WTC11 (cell line): ENCODE measurements around the gene OCSTAMP. TPM values are rescaled to one million over a fixed set of nuclear protein-coding genes. Genes with fewer than 3 reads are reported as not detected.

ENCODE experiments used
- ATAC-seq: fragments of 200-7000 bp; cut with Tn5 transposase; 2 replicates; pipeline ENCODE4 v1.10.0; 2021; ENCODE audit warnings: mild to moderate bottlenecking, moderate library complexity
- CTCF ChIA-PET: fragments of 300-600 bp; sonication (Branson Sonifier 250); formaldehyde crosslinking; loops from one replicate; lab custom pipeline; 2021; ENCODE audit warnings: antibody characterized with exemption; lab: Charles Lee
- POLR2A ChIA-PET: fragments of 350-600 bp; sonication (Branson Sonifier 250); formaldehyde crosslinking; loops from one replicate; lab custom pipeline; 2021; ENCODE audit warnings: antibody characterized with exemption; lab: Charles Lee
- DNase-seq: peaks from one replicate; pipeline ENCODE4 v3.0.0; 2021; ENCODE audit warnings: low spot score
- H3K27ac Mint-ChIP-seq: 2 replicates; pipeline ENCODE4 v1.8.0; 2021; ENCODE audit warnings: mixed read lengths
- H3K27me3 Mint-ChIP-seq: 2 replicates; pipeline ENCODE4 v1.8.0; 2021; ENCODE audit warnings: low read depth, mild to moderate bottlenecking, moderate library complexity, mixed read lengths
- H3K36me3 Mint-ChIP-seq: 2 replicates; pipeline ENCODE4 v1.8.0; 2021; ENCODE audit warnings: mixed read lengths
- H3K4me1 Mint-ChIP-seq: 2 replicates; pipeline ENCODE4 v1.8.0; 2022; ENCODE audit warnings: mixed read lengths
- H3K4me3 Mint-ChIP-seq: 2 replicates; pipeline ENCODE4 v1.8.0; 2021; ENCODE audit warnings: mild to moderate bottlenecking, moderate library complexity, mixed read lengths
- H3K9me3 Mint-ChIP-seq: 2 replicates; pipeline ENCODE4 v1.8.0; 2021; ENCODE audit warnings: mixed read lengths
- ATF2 ChIP-seq: sonication (generic); formaldehyde crosslinking; IDR thresholded peaks from 2 replicates; pipeline ENCODE4 v1.8.1; 2022; ENCODE audit warnings: low read depth, missing genetic modification reagents, borderline replicate concordance
- CTCF ChIP-seq: fragments of 200-600 bp; IDR thresholded peaks from 2 replicates; pipeline ENCODE4 v1.8.0; 2022; ENCODE audit warnings: antibody characterized with exemption
- EMX1 ChIP-seq: fragments of 250-450 bp; sonication (Bioruptor Pico); IDR thresholded peaks from 2 replicates; pipeline ENCODE4 v1.8.0; 2021; ENCODE audit warnings: mild to moderate bottlenecking
- FOXP1 ChIP-seq: sonication (generic); formaldehyde crosslinking; IDR thresholded peaks from 2 replicates; pipeline ENCODE4 v1.8.0; 2022; ENCODE audit warnings: missing genetic modification reagents, mild to moderate bottlenecking, moderate library complexity, borderline replicate concordance
- IRF1 ChIP-seq: sonication (generic); formaldehyde crosslinking; IDR thresholded peaks from 2 replicates; pipeline ENCODE4 v1.8.0; 2023; ENCODE audit warnings: missing genetic modification reagents
- IRF2 ChIP-seq: sonication (generic); formaldehyde crosslinking; IDR thresholded peaks from 2 replicates; pipeline ENCODE4 v1.8.0; 2022; ENCODE audit warnings: low read depth, missing genetic modification reagents, borderline replicate concordance
- JAZF1 ChIP-seq: fragments of 250-450 bp; sonication (Bioruptor Pico); IDR thresholded peaks from 2 replicates; pipeline ENCODE4 v1.9.0; 2021; ENCODE audit warnings: moderate library complexity, mild to moderate bottlenecking, inconsistent platforms
- JUN ChIP-seq: sonication (generic); formaldehyde crosslinking; IDR thresholded peaks from 2 replicates; pipeline ENCODE4 v1.8.0; 2023; ENCODE audit warnings: mild to moderate bottlenecking, missing genetic modification reagents
- KAT7 ChIP-seq: sonication (generic); formaldehyde crosslinking; IDR thresholded peaks from 2 replicates; pipeline ENCODE4 v1.8.1; 2023; ENCODE audit warnings: missing genetic modification reagents, mild to moderate bottlenecking, borderline replicate concordance
- MXD4 ChIP-seq: fragments of 250-450 bp; sonication (Bioruptor Pico); IDR thresholded peaks from 2 replicates; pipeline ENCODE4 v1.8.0; 2021; ENCODE audit warnings: mild to moderate bottlenecking, moderate library complexity, borderline replicate concordance
- MYBL2 ChIP-seq: sonication (generic); formaldehyde crosslinking; IDR thresholded peaks from 2 replicates; pipeline ENCODE4 v1.8.1; 2023; ENCODE audit warnings: mild to moderate bottlenecking, moderate library complexity, missing genetic modification reagents
- NR3C1 ChIP-seq: sonication (generic); formaldehyde crosslinking; conservative IDR thresholded peaks from 2 replicates; pipeline ENCODE4 v1.8.1; 2023; ENCODE audit warnings: low read depth, mild to moderate bottlenecking, missing genetic modification reagents
- OVOL2 ChIP-seq: fragments of 250-450 bp; sonication (Bioruptor Pico); IDR thresholded peaks from 2 replicates; pipeline ENCODE4 v1.9.0; 2021; ENCODE audit warnings: mild to moderate bottlenecking, borderline replicate concordance
- SOX15 ChIP-seq: fragments of 250-450 bp; sonication (Bioruptor Pico); IDR thresholded peaks from 2 replicates; pipeline ENCODE4 v1.9.0; 2021; ENCODE audit warnings: mild to moderate bottlenecking
- ZBTB21 ChIP-seq: sonication (generic); formaldehyde crosslinking; IDR thresholded peaks from 2 replicates; pipeline ENCODE4 v1.8.1; 2023; ENCODE audit warnings: mild to moderate bottlenecking, missing genetic modification reagents, borderline replicate concordance
- total RNA-seq: library from RNA; stranded (reverse); gene quantifications from 3 replicates; pipeline ENCODE4 v1.2.3, GENCODE V29; 2021
- TF ChIP-seq, protein P1 (sequence below): fragments of 250-450 bp; sonication (Bioruptor Pico); IDR thresholded peaks from 2 replicates; pipeline ENCODE4 v1.9.0; 2021; ENCODE audit warnings: moderate library complexity, mild to moderate bottlenecking, inconsistent platforms, borderline replicate concordance
- TF ChIP-seq, protein P2 (sequence below): sonication (generic); formaldehyde crosslinking; IDR thresholded peaks from 2 replicates; pipeline ENCODE4 v1.8.1; 2023; ENCODE audit warnings: mild to moderate bottlenecking, missing genetic modification reagents, moderate library complexity
- TF ChIP-seq, protein P3 (sequence below): sonication (generic); formaldehyde crosslinking; conservative IDR thresholded peaks from 2 replicates; pipeline ENCODE4 v1.8.1; 2022; ENCODE audit warnings: mild to moderate bottlenecking, missing genetic modification reagents
- TF ChIP-seq, protein P4 (sequence below): fragments of 250-450 bp; sonication (Bioruptor Pico); IDR thresholded peaks from 2 replicates; pipeline ENCODE4 v1.9.0; 2021; ENCODE audit warnings: mild to moderate bottlenecking

The OCSTAMP gene
- total RNA-seq, 1 experiment from 2014 or later = not detected

GRCh38 chr20:46543033-46543432 lies 7.4 kb downstream of the OCSTAMP start (continued):
- TF ChIP-seq CTCF = no peak

DNA sequence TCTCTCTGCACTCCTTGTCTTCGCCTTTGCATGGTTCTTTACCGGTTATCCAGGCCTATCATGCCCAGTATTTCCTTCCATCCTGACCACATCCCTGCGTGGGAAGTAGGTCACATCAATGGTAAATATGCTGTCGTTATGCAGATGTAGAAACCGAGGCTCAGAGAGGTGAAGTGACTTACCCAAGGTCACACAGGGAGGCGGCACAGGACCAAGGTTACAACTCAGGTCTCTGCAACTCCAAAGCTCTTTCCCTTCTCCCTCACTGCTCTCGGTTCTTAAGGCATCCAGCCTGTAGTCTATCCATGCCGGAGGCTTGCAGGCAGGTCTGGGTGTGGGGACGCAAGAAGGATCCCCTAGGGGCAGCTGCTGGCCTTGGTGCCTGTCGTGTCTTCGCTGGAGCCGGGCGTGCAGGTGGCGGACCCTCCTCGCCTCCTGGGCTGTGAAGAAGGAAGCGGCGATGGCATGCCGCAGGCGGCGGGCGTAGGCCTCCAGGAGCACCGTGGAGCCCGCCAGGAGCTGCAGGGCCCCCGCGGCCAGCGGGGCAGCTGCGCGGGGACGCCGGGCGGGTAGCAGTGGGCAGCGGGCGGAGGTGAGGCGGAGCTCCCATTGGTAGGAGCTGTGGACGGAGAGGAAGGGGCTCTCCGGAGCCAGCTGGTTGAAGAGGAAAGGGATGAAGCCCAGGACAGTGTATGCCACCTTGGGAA lies 9.1 kb downstream of the OCSTAMP start:
- no peak for TF ChIP-seq OVOL2 (CRISPR knock-in tag)
- no peak for TF ChIP-seq FOXP1 (CRISPR knock-in tag)
- no peak for TF ChIP-seq IRF2 (CRISPR knock-in tag)
- no peak for TF ChIP-seq NR3C1 (CRISPR knock-in tag)
- TF ChIP-seq IRF1 (CRISPR knock-in tag) = no peak
- TF ChIP-seq ZBTB21 (CRISPR knock-in tag) = no peak
- TF ChIP-seq JAZF1 (CRISPR knock-in tag) = no peak
- no peak for TF ChIP-seq SOX15 (CRISPR knock-in tag)
- TF ChIP-seq KAT7 (CRISPR knock-in tag) = no peak
- TF ChIP-seq, protein P1, sequence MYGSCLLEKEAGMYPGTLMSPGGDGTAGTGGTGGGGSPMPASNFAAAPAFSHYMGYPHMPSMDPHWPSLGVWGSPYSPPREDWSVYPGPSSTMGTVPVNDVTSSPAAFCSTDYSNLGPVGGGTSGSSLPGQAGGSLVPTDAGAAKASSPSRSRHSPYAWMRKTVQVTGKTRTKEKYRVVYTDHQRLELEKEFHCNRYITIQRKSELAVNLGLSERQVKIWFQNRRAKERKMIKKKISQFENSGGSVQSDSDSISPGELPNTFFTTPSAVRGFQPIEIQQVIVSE = no peak
- no peak for TF ChIP-seq EMX1 (CRISPR knock-in tag)
- TF ChIP-seq JUN (CRISPR knock-in tag) = no peak
- TF ChIP-seq, protein P2, sequence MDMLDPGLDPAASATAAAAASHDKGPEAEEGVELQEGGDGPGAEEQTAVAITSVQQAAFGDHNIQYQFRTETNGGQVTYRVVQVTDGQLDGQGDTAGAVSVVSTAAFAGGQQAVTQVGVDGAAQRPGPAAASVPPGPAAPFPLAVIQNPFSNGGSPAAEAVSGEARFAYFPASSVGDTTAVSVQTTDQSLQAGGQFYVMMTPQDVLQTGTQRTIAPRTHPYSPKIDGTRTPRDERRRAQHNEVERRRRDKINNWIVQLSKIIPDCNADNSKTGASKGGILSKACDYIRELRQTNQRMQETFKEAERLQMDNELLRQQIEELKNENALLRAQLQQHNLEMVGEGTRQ (CRISPR knock-in tag) = no peak
- TF ChIP-seq, protein P3, sequence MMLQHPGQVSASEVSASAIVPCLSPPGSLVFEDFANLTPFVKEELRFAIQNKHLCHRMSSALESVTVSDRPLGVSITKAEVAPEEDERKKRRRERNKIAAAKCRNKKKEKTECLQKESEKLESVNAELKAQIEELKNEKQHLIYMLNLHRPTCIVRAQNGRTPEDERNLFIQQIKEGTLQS (CRISPR knock-in tag) = no peak
- no peak for TF ChIP-seq MXD4 (CRISPR knock-in tag)
- TF ChIP-seq ATF2 (CRISPR knock-in tag) = no peak
- TF ChIP-seq, protein P4, sequence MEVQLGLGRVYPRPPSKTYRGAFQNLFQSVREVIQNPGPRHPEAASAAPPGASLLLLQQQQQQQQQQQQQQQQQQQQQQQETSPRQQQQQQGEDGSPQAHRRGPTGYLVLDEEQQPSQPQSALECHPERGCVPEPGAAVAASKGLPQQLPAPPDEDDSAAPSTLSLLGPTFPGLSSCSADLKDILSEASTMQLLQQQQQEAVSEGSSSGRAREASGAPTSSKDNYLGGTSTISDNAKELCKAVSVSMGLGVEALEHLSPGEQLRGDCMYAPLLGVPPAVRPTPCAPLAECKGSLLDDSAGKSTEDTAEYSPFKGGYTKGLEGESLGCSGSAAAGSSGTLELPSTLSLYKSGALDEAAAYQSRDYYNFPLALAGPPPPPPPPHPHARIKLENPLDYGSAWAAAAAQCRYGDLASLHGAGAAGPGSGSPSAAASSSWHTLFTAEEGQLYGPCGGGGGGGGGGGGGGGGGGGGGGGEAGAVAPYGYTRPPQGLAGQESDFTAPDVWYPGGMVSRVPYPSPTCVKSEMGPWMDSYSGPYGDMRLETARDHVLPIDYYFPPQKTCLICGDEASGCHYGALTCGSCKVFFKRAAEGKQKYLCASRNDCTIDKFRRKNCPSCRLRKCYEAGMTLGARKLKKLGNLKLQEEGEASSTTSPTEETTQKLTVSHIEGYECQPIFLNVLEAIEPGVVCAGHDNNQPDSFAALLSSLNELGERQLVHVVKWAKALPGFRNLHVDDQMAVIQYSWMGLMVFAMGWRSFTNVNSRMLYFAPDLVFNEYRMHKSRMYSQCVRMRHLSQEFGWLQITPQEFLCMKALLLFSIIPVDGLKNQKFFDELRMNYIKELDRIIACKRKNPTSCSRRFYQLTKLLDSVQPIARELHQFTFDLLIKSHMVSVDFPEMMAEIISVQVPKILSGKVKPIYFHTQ = no peak
- no peak for TF ChIP-seq MYBL2 (CRISPR knock-in tag)
- no peak overlapping the region for H3K27ac Mint-ChIP-seq
- H3K4me1 Mint-ChIP-seq = peaks cover 13% of the 10 kb centered on the region
- ChIA-PET CTCF (interaction anchor here (1.1 to 2.6 kb wide), 4 partner anchors 11 to 141 kb away, joined by 3 to 13 read pairs (median 6); no protein-coding TSS in a partner anchor), POLR2A (no interaction called here)
- DNase-seq (no peak), ATAC-seq (no peak; the same call in none of the 2 replicates)
- no peaks in the 10 kb centered on the region for H3K27me3 Mint-ChIP-seq
- H3K9me3 Mint-ChIP-seq = no peaks in the 10 kb centered on the region
- H3K4me3 Mint-ChIP-seq = no peak overlapping the region
- H3K36me3 Mint-ChIP-seq = no peaks in the 10 kb centered on the region
